Measurements from ENCODE around the gene UTS2R. TPM values are rescaled to one million over a fixed set of nuclear protein-coding genes. Genes with fewer than 3 reads are reported as not detected.
"Not testable (repeated sequence)": the region's sequence is repeated elsewhere in the genome, so short reads cannot be mapped to it uniquely, and the experiment has no call there.

The UTS2R gene
- total RNA-seq, 1 donor from 2014 or later: not detected

DNA sequence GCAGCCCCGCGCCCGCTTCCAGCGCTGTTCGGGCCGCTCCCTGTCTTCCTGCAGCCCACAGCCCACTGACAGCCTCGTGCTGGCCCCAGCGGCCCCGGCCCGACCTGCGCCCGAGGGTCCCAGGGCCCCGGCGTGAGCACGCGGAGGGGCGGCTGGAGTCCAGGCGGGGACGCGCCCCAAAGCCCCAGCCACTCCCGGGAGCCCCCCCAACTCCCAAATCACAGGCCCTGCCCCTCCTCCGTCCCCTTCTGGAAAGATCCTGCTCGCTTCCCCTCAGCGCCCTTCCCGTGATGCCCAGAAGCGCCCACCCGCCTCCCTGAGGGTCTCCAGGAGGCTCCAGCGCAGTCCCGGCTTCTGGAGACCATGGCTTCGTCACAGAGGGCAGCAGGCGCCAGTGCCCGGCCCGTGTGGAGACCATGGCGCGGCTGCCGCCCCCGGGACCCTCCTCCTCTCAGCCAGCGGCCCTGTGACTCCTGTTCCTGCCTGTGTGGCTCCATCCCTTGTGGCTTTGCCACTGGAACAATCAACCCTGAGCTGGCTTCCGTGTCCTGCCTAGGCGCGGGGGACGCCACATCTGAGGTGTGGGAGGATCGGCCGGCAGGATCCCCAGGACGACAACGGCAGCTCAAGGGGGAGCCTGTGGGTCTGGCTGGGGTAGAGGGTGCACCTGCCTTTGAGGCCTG is 3.9 kb downstream of the UTS2R start:
- Mint-ChIP-seq H3K27ac (ENCODE audit: unreplicated experiment) (no peak overlapping the region), H3K9me3 (ENCODE audit: unreplicated experiment) (no peaks in the 10 kb centered on the region), H3K4me3 (ENCODE audit: unreplicated experiment) (no peak overlapping the region), H3K36me3 (ENCODE audit: unreplicated experiment) (no peaks in the 10 kb centered on the region), H3K4me1 (ENCODE audit: unreplicated experiment) (peaks cover 7% of the 10 kb centered on the region), H3K27me3 (ENCODE audit: unreplicated experiment) (peaks cover 25% of the 10 kb centered on the region)
- TF ChIP-seq, protein P1, sequence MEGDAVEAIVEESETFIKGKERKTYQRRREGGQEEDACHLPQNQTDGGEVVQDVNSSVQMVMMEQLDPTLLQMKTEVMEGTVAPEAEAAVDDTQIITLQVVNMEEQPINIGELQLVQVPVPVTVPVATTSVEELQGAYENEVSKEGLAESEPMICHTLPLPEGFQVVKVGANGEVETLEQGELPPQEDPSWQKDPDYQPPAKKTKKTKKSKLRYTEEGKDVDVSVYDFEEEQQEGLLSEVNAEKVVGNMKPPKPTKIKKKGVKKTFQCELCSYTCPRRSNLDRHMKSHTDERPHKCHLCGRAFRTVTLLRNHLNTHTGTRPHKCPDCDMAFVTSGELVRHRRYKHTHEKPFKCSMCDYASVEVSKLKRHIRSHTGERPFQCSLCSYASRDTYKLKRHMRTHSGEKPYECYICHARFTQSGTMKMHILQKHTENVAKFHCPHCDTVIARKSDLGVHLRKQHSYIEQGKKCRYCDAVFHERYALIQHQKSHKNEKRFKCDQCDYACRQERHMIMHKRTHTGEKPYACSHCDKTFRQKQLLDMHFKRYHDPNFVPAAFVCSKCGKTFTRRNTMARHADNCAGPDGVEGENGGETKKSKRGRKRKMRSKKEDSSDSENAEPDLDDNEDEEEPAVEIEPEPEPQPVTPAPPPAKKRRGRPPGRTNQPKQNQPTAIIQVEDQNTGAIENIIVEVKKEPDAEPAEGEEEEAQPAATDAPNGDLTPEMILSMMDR (IDR thresholded peaks at IDR 0.05): no peak
- DNase-seq (ENCODE audit: extremely low spot score, unreplicated experiment): no peak

DNA sequence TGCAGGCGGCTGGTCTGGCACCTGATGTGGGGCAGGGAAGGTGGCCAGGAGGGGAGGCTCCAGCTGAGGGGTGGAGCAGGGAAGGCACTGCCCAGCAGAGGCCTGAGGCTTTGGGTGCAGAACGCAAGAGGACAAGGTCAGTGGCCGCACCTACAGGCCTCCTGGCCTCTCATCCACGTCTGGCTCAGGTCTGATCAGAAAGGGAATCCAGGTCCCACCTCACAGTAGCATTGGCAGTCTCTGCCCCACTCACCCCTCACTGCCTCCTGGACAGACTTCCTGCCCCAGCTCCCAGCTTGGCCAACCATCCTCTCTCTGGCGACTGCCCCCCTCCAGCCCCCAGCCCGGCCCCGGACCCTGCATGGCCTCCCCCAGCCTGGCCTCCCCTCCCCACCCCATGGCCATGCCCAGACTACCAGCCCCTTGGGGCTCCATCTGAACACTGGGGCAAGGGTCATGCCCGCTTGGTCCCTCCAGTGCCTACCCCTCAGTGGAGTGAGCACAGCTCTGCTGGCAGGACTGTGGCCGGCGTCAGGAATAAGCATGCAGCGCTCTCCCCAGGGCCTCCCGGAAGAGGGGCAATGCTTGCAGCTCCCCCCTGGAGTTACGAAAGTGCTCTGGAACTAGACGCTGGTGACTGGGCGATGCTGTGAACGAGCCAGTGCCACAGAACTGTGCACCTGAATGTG is 4.6 kb downstream of the UTS2R start:
- Mint-ChIP-seq H3K27ac (ENCODE audit: unreplicated experiment) (no peak overlapping the region), H3K9me3 (ENCODE audit: unreplicated experiment) (no peaks in the 10 kb centered on the region), H3K4me3 (ENCODE audit: unreplicated experiment) (no peak overlapping the region), H3K36me3 (ENCODE audit: unreplicated experiment) (no peaks in the 10 kb centered on the region), H3K27me3 (ENCODE audit: unreplicated experiment) (peaks cover 19% of the 10 kb centered on the region), H3K4me1 (ENCODE audit: unreplicated experiment) (peaks cover 2% of the 10 kb centered on the region)
- TF ChIP-seq, protein P1 (IDR thresholded peaks at IDR 0.05): no peak
- DNase-seq (ENCODE audit: extremely low spot score, unreplicated experiment): no peak

DNA sequence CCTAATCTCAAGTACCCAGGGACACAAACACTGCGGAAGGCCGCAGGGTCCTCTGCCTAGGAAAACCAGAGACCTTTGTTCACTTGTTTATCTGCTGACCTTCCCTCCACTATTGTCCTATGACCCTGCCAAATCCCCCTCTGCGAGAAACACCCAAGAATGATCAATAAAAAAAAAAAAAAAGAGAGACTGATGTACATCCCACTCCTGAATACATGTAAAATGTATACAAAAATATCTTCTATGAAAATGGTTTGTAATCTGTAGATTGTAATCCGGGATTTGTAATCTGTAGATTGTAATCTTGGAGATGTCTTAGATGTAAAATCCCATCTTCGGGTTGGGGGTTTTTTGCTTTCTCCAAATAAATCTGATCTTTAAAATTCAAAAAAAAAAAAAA is 5.7 kb downstream of the UTS2R start:
- DNase-seq (ENCODE audit: extremely low spot score, unreplicated experiment); H3K27ac Mint-ChIP-seq (ENCODE audit: unreplicated experiment); H3K4me3 Mint-ChIP-seq (ENCODE audit: unreplicated experiment); H3K4me1 Mint-ChIP-seq (ENCODE audit: unreplicated experiment); H3K36me3 Mint-ChIP-seq (ENCODE audit: unreplicated experiment); H3K9me3 Mint-ChIP-seq (ENCODE audit: unreplicated experiment): not testable (repeated sequence)
- peaks cover 21% of the 10 kb centered on the region for H3K27me3 Mint-ChIP-seq (ENCODE audit: unreplicated experiment)

DNA sequence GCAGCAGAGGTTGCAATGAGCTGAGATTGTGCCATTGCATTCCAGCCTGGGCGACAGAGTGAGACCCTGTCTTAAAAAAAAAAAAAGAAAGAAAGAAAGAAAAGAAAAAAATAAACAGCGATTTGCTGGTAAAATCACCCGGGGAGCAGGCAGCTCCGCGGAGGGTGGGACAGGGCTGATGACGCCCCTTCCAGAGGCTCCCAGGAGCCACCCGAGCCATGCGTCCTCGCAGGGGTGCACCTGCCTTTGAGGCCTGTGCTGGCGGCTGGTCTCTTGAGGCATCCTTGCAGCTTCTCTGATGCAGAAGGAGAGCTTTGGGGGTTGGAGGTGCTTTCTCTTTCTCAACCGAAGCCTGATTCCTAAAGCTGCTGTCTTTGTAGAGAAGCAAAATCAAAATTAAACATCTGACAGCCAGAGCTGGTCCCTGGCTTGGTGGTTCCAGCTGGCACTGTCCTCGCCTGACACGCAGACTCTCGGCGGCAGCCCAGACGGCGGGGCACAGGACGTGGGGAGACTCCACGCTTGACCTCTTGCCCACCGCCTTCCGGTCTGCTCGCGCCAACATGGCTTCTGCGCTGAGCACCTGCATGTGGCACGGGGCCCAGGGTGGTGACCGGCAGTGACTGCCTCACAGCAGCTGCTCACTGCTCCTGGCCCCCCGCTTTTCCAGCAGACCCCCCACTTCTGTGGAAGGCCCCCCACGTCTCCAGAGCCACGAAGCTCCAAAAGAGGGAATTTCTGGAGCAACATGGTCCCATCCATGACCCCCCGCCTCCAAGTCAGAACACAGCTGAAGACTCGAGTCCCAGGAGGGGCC is 6.6 kb downstream of the UTS2R start:
- Mint-ChIP-seq H3K4me3 (ENCODE audit: unreplicated experiment) (no peak overlapping the region), H3K27ac (ENCODE audit: unreplicated experiment) (no peak overlapping the region), H3K4me1 (ENCODE audit: unreplicated experiment) (no peaks in the 10 kb centered on the region), H3K36me3 (ENCODE audit: unreplicated experiment) (no peaks in the 10 kb centered on the region), H3K9me3 (ENCODE audit: unreplicated experiment) (no peaks in the 10 kb centered on the region), H3K27me3 (ENCODE audit: unreplicated experiment) (peaks cover 15% of the 10 kb centered on the region)
- no peak for DNase-seq (ENCODE audit: extremely low spot score, unreplicated experiment)
- TF ChIP-seq, protein P1 (IDR thresholded peaks at IDR 0.05): no peak

DNA sequence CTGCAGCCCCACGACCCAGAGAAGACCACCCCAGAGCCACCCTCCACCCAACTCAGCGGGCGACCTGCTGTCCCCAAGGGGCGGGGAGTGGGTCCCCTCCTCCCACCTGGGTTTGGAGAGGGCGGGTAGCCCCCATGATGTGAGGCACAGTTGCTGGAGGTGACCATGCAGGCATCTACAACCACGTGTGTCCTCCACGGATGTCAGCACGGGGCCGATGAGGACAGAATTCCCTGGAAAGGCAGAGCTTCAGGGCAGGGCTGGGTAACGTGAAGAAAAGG is 7.1 kb downstream of the UTS2R start:
- Mint-ChIP-seq H3K27ac (ENCODE audit: unreplicated experiment) (no peak overlapping the region), H3K9me3 (ENCODE audit: unreplicated experiment) (no peaks in the 10 kb centered on the region), H3K27me3 (ENCODE audit: unreplicated experiment) (peaks cover 15% of the 10 kb centered on the region), H3K4me1 (ENCODE audit: unreplicated experiment) (no peaks in the 10 kb centered on the region), H3K4me3 (ENCODE audit: unreplicated experiment) (no peak overlapping the region), H3K36me3 (ENCODE audit: unreplicated experiment) (no peaks in the 10 kb centered on the region)
- DNase-seq (ENCODE audit: extremely low spot score, unreplicated experiment): no peak
- TF ChIP-seq, protein P1 (IDR thresholded peaks at IDR 0.05): no peak

All from osteocyte (in vitro differentiated cells).